ENCODE measurements around the gene IRGQ. TPM values are rescaled to one million over a fixed set of nuclear protein-coding genes. Genes with fewer than 3 reads are reported as not detected.
A peak's percentile ranks its signal among the peaks of the same experiment; 100 is the strongest.

Gene IRGQ
- total and polyA plus RNA-seq, 8 donors, result 2.0 to 57.1 (median 13.1) TPM

- no peak for TF ChIP-seq POLR2A (IDR thresholded peaks at IDR 0.05)
- no peak for TF ChIP-seq POLR2AphosphoS5 (IDR thresholded peaks at IDR 0.05)
- TF ChIP-seq EP300 (IDR thresholded peaks at IDR 0.05), result no peak
- TF ChIP-seq CTCF (IDR thresholded peaks at IDR 0.05), result no peak
- Histone ChIP-seq H3K36me3 (peaks cover 33 to 61% (median 57%) of the 10 kb centered on the region in 4 donors), H3K4me3 (peak overlapping the region; percentile 62 to 74 (median 67)), H3K27me3 (no peaks in the 10 kb centered on the region), H3K27ac (peak overlapping the region; percentile 74 to 96 (median 96)), H3K4me1 (peaks cover 34 to 68% (median 54%) of the 10 kb centered on the region in 4 donors), H3K9me3 (no peaks in the 10 kb centered on the region)
- intact Hi-C loops (cut with DNase I; ENCODE audit: low total_unique reads), result no loop called here
- WGBS, 5 donors, result 1 to 2% (median 1%) methylated on average over 18 of the region's 18 CpGs
- no peak for DNase-seq
Measured at GRCh38 chr19:43595605-43595998, 332 bp downstream of the IRGQ start.

- 1 to 3% (median 2%) methylated on average over 21 to 64 of the region's 64 CpGs for WGBS, 5 donors
- intact Hi-C loops (cut with DNase I; ENCODE audit: low total_unique reads), result no loop called here
- H3K4me3 ChIP-seq, result peak overlapping the region; percentile 62 to 74 (median 67)
- H3K4me1 ChIP-seq, result peaks cover 34 to 66% (median 53%) of the 10 kb centered on the region in 4 donors
- H3K9me3 ChIP-seq, result no peaks in the 10 kb centered on the region
- TF ChIP-seq CTCF (IDR thresholded peaks at IDR 0.05) (peak in 5 of 7 experiments; percentile 46 to 55 (median 51)), EP300 (IDR thresholded peaks at IDR 0.05) (no peak), POLR2AphosphoS5 (IDR thresholded peaks at IDR 0.05) (peak in 1 of 3 donors; percentile 11), POLR2A (IDR thresholded peaks at IDR 0.05) (no peak)
- peaks cover 33 to 61% (median 56%) of the 10 kb centered on the region in 4 donors for H3K36me3 ChIP-seq
- peak; percentile 56 to 91 for DNase-seq
- no peaks in the 10 kb centered on the region for H3K27me3 ChIP-seq
- peak overlapping the region; percentile 74 to 96 (median 96) for H3K27ac ChIP-seq
Measured at GRCh38 chr19:43594710-43595604, 977 bp downstream of the IRGQ start.

- H3K4me3 ChIP-seq, result peak overlapping the region; percentile 62 to 74 (median 67)
- no peaks in the 10 kb centered on the region for H3K27me3 ChIP-seq
- no peak for DNase-seq
- H3K27ac ChIP-seq, result peak overlapping the region in 4 of 5 donors; percentile 95 to 96 (median 96)
- no peak for TF ChIP-seq EP300 (IDR thresholded peaks at IDR 0.05)
- H3K36me3 ChIP-seq, result peaks cover 27 to 59% (median 55%) of the 10 kb centered on the region in 4 donors
- 83 to 89% (median 86%) methylated on average over 9 to 10 of the region's 10 CpGs for WGBS, 5 donors
- no peaks in the 10 kb centered on the region for H3K9me3 ChIP-seq
- intact Hi-C loops (cut with DNase I; ENCODE audit: low total_unique reads), result no loop called here
- peaks cover 34 to 63% (median 50%) of the 10 kb centered on the region in 4 donors for H3K4me1 ChIP-seq
Measured at GRCh38 chr19:43594081-43594697, 1.7 kb downstream of the IRGQ start.

- H3K9me3 ChIP-seq, result no peaks in the 10 kb centered on the region
- intact Hi-C loops (cut with DNase I; ENCODE audit: low total_unique reads), result no loop called here
- H3K4me3 ChIP-seq, result no peak overlapping the region
- peaks cover 29 to 57% (median 41%) of the 10 kb centered on the region in 4 donors for H3K4me1 ChIP-seq
- TF ChIP-seq POLR2AphosphoS5 (IDR thresholded peaks at IDR 0.05) (no peak), POLR2A (IDR thresholded peaks at IDR 0.05) (no peak), CTCF (IDR thresholded peaks at IDR 0.05) (no peak), EP300 (IDR thresholded peaks at IDR 0.05) (no peak)
- H3K27me3 ChIP-seq, result no peaks in the 10 kb centered on the region
- no peak overlapping the region for H3K27ac ChIP-seq
- H3K36me3 ChIP-seq, result peaks cover 20 to 56% (median 48%) of the 10 kb centered on the region in 4 donors
- WGBS, 5 donors, result 93 to 96% (median 95%) methylated on average over 35 to 37 of the region's 37 CpGs
- no peak for DNase-seq
Measured at GRCh38 chr19:43592800-43593350, 3.1 kb downstream of the IRGQ start.

All from stomach (tissue), 9 donors.